Placental pericyte (primary cell): ENCODE measurements around the gene EIF4E3. TPM values are rescaled to one million over a fixed set of nuclear protein-coding genes. Genes with fewer than 3 reads are reported as not detected.

Experiments
- total RNA-seq: library from RNA; depleted of rRNA; stranded (reverse); fragments of >200 nt; gene quantifications from 2 replicates; pipeline ENCODE4 v1.2.3, GENCODE V29; 2012

Gene EIF4E3
- 0.72 and 1.8 TPM in 2 replicates for total RNA-seq

DNA sequence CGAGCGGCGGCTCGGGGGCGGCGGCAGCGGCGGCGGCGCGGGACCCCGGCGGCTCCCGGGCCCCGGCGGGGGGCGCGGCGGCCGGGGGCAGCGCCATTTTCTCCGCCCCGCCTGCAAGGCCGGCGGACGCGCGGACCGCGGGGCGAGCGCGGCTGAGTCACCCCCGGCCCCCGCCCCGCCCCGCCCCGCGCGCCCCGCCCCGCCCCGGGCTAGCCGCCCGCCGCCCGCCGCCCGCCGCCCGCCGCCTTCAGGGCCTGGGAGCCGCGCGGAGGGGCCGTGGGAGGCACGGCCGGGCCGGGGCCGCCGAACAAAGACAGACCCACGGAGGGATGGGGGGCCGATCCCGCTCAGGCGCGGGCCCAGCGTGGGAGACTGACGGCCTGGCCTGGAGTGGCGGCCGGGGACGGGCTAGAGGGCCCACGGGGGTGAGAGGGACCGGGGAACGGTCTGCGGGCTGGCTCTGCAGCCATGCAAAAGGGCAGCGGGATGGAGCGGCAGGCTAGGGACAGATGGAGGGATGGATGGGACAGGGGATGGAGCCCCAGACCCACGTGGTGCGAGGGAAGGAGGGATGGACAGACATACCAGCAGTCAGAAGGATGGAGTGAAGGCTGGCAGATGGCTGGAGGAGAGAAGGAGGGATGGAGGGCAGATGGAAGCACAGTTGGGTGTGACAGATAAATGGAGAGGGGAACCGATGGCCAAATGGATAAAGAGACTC lies at the start of gene EIF4E3:
Gene EIF4E3, minus strand, starts transcription at position 132 of the 721 bp plus-strand sequence. Its CDS starts 35 bp downstream, at position 97.

DNA sequence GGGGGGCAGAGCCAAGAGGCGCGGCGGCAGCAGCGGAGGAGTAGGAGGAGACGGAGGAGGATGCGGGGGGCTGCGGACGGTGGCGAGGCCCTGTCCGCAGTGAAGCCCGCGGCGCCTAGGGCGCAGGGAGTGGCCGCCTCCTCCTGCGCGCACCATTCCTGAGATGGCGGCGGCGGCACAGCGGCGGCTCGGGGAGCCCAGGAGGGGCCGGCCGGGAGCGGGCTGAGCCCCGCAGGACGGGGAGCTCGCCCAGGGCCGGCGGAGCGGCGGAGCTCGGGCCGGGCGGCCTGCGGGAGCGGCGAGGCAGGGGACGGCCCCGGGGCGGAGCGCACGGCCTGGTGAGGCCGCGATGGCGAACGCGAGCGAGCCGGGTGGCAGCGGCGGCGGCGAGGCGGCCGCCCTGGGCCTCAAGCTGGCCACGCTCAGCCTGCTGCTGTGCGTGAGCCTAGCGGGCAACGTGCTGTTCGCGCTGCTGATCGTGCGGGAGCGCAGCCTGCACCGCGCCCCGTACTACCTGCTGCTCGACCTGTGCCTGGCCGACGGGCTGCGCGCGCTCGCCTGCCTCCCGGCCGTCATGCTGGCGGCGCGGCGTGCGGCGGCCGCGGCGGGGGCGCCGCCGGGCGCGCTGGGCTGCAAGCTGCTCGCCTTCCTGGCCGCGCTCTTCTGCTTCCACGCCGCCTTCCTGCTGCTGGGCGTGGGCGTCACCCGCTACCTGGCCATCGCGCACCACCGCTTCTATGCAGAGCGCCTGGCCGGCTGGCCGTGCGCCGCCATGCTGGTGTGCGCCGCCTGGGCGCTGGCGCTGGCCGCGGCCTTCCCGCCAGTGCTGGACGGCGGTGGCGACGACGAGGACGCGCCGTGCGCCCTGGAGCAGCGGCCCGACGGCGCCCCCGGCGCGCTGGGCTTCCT lies 28.8 kb upstream of the EIF4E3 start, which contains the start of gene GPR27:
Gene GPR27, plus strand, starts transcription at position 155 of the 909 bp plus-strand sequence. Its CDS starts 195 bp downstream, at position 350.

Other genes with a start within 250 kb of the EIF4E3 start
- 100 and 133 TPM in 2 replicates for gene FOXP1, start 141.7 kb downstream of the EIF4E3 start, total RNA-seq
- under 0.01 TPM in 1 of 2 replicates, not detected in the other for gene GPR27, start 28.5 kb upstream of the EIF4E3 start, total RNA-seq
- gene PROK2, start 59.7 kb upstream of the EIF4E3 start, total RNA-seq: not detected in 2 replicates